BLaER1 treated with 17β-estradiol and CSF1 and Interleukin-3, amounts not matched to agents 10 nM and 100 nM (cell line): Measurements from ENCODE around the gene SLC45A3.

ENCODE experiments used
- H3K27ac ChIP-seq, 11 experiments: shearing (Covaris generic); formaldehyde crosslinking; 2 replicates each; pipeline ENCODE4 v1.8.1; 2022
- H3K27me3 ChIP-seq, 11 experiments: shearing (Covaris generic); formaldehyde crosslinking; 2 replicates each; pipeline ENCODE4 v1.8.1; 2022
- H3K36me3 ChIP-seq, 11 experiments: shearing (Covaris generic); formaldehyde crosslinking; 2 replicates each; pipeline ENCODE4 v1.8.1; 2022
- H3K4me1 ChIP-seq, 10 experiments: shearing (Covaris generic); formaldehyde crosslinking; 2 replicates each; pipeline ENCODE4 v1.8.1; 2022
- H3K4me2 ChIP-seq, 11 experiments: shearing (Covaris generic); formaldehyde crosslinking; 2 replicates each; pipeline ENCODE4 v1.8.1; 2022
- H3K4me3 ChIP-seq, 10 experiments: shearing (Covaris generic); formaldehyde crosslinking; 2 replicates each; pipeline ENCODE4 v1.8.1; 2022
- H3K9ac ChIP-seq, 11 experiments: shearing (Covaris generic); formaldehyde crosslinking; 2 replicates each; pipeline ENCODE4 v1.8.1; 2022
- H3K9me3 ChIP-seq, 11 experiments: shearing (Covaris generic); formaldehyde crosslinking; replicated peaks in 1 of 11; 2 replicates each; pipeline ENCODE4 v1.8.1; 2022
- H4K20me1 ChIP-seq, 11 experiments: shearing (Covaris generic); formaldehyde crosslinking; 2 replicates each; pipeline ENCODE4 v1.8.1; 2022
- Cebpa-rat ChIP-seq, 11 experiments: shearing (Covaris generic); IDR thresholded peaks; 2 replicates each; pipeline ENCODE4 v1.8.1; 2022

Gene SLC45A3

GRCh38 chr1:205668951-205669340 lies 11.4 kb downstream of the SLC45A3 start:
- Histone ChIP-seq H3K4me2 (peak overlapping the region; percentile 57 to 92 (median 75)), H3K27ac (peak overlapping the region in 5 of 11 experiments; percentile 29 to 58 (median 39); a peak in 5 of 22 replicates), H3K27me3 (no peaks in the 10 kb centered on the region), H3K4me1 (peaks cover 69 to 82% (median 76%) of the 10 kb centered on the region in 10 experiments), H3K9ac (peak overlapping the region in 4 of 11 experiments; percentile 12 to 66 (median 45); a peak in 3 of 22 replicates), H3K9me3 (no peaks in the 10 kb centered on the region), H3K36me3 (no peaks in the 10 kb centered on the region), H4K20me1 (peaks cover 0 to 53% (median 0%) of the 10 kb centered on the region in 11 experiments; a peak in 8 of 22 replicates), H3K4me3 (no peak overlapping the region)
- no peak for TF ChIP-seq Cebpa-rat (IDR thresholded peaks at IDR 0.05)

GRCh38 chr1:205667909-205668643 lies 12.2 kb downstream of the SLC45A3 start:
- peaks cover 0 to 62% (median 2%) of the 10 kb centered on the region in 11 experiments; a peak in 9 of 22 replicates for H4K20me1 ChIP-seq
- H3K4me1 ChIP-seq: peaks cover 77 to 91% (median 85%) of the 10 kb centered on the region in 10 experiments
- peaks cover 0 to 4% (median 0%) of the 10 kb centered on the region in 11 experiments; a peak in 2 of 22 replicates for H3K36me3 ChIP-seq
- H3K4me2 ChIP-seq: peak overlapping the region; percentile 57 to 92 (median 75)
- H3K9me3 ChIP-seq: no peaks in the 10 kb centered on the region
- no peak overlapping the region for H3K9ac ChIP-seq
- no peaks in the 10 kb centered on the region for H3K27me3 ChIP-seq
- no peak overlapping the region for H3K27ac ChIP-seq
- no peak overlapping the region for H3K4me3 ChIP-seq
- TF ChIP-seq Cebpa-rat (IDR thresholded peaks at IDR 0.05): no peak

- Histone ChIP-seq H3K4me3 (no peak overlapping the region), H3K27ac (no peak overlapping the region), H3K27me3 (no peaks in the 10 kb centered on the region), H4K20me1 (peaks cover 0 to 69% (median 5%) of the 10 kb centered on the region in 11 experiments; a peak in 7 of 22 replicates), H3K4me1 (peaks cover 72 to 97% (median 91%) of the 10 kb centered on the region in 10 experiments), H3K36me3 (peaks cover 0 to 12% (median 0%) of the 10 kb centered on the region in 11 experiments; a peak in 3 of 22 replicates), H3K4me2 (peak overlapping the region; percentile 69 to 89 (median 76)), H3K9me3 (no peaks in the 10 kb centered on the region), H3K9ac (peak overlapping the region in 2 of 11 experiments; percentile 4 to 27; a peak in 1 of 22 replicates)
- TF ChIP-seq Cebpa-rat (IDR thresholded peaks at IDR 0.05): no peak
Observed at GRCh38 chr1:205666372-205667166, 13.7 kb downstream of the SLC45A3 start.

- Histone ChIP-seq H3K4me1 (peaks cover 60 to 97% (median 89%) of the 10 kb centered on the region in 10 experiments), H3K27me3 (no peaks in the 10 kb centered on the region), H3K4me2 (peak overlapping the region; percentile 69 to 89 (median 76)), H3K9me3 (no peaks in the 10 kb centered on the region), H3K27ac (peak overlapping the region in 7 of 11 experiments; percentile 20 to 48 (median 39); a peak in 12 of 22 replicates), H3K4me3 (no peak overlapping the region), H4K20me1 (peaks cover 0 to 71% (median 0%) of the 10 kb centered on the region in 11 experiments; a peak in 6 of 22 replicates), H3K36me3 (peaks cover 0 to 12% (median 0%) of the 10 kb centered on the region in 11 experiments; a peak in 3 of 22 replicates), H3K9ac (peak overlapping the region in 6 of 11 experiments; percentile 0 to 35 (median 28); a peak in 8 of 22 replicates)
- TF ChIP-seq Cebpa-rat (IDR thresholded peaks at IDR 0.05): no peak
Observed at GRCh38 chr1:205665201-205666045, 14.9 kb downstream of the SLC45A3 start.

GRCh38 chr1:205664399-205665017 lies 15.8 kb downstream of the SLC45A3 start:
- no peak overlapping the region for H3K4me3 ChIP-seq
- peak overlapping the region in 6 of 11 experiments; percentile 24 to 48 (median 41); a peak in 10 of 22 replicates for H3K27ac ChIP-seq
- H4K20me1 ChIP-seq: peaks cover 0 to 76% (median 0%) of the 10 kb centered on the region in 11 experiments; a peak in 7 of 22 replicates
- no peak for TF ChIP-seq Cebpa-rat (IDR thresholded peaks at IDR 0.05)
- no peaks in the 10 kb centered on the region for H3K27me3 ChIP-seq
- H3K4me2 ChIP-seq: peak overlapping the region; percentile 69 to 89 (median 76)
- H3K9ac ChIP-seq: peak overlapping the region in 6 of 11 experiments; percentile 0 to 35 (median 28); a peak in 8 of 22 replicates
- peaks cover 0 to 12% (median 0%) of the 10 kb centered on the region in 11 experiments; a peak in 3 of 22 replicates for H3K36me3 ChIP-seq
- H3K9me3 ChIP-seq: no peaks in the 10 kb centered on the region
- H3K4me1 ChIP-seq: peaks cover 52 to 97% (median 89%) of the 10 kb centered on the region in 10 experiments

GRCh38 chr1:205663286-205663936 lies 16.9 kb downstream of the SLC45A3 start:
- H3K4me1 ChIP-seq: peaks cover 47 to 95% (median 86%) of the 10 kb centered on the region in 10 experiments
- H3K36me3 ChIP-seq: peaks cover 0 to 12% (median 0%) of the 10 kb centered on the region in 11 experiments; a peak in 3 of 22 replicates
- TF ChIP-seq Cebpa-rat (IDR thresholded peaks at IDR 0.05): no peak
- H3K9ac ChIP-seq: peak overlapping the region in 2 of 11 experiments; percentile 1 to 3; a peak in 3 of 22 replicates
- H3K4me2 ChIP-seq: peak overlapping the region; percentile 32 to 89 (median 76); a peak in 17 of 22 replicates
- peaks cover 0 to 81% (median 0%) of the 10 kb centered on the region in 11 experiments; a peak in 7 of 22 replicates for H4K20me1 ChIP-seq
- H3K4me3 ChIP-seq: no peak overlapping the region
- H3K27ac ChIP-seq: peak overlapping the region in 1 of 11 experiments; percentile 9; a peak in 1 of 22 replicates
- no peaks in the 10 kb centered on the region for H3K27me3 ChIP-seq
- no peaks in the 10 kb centered on the region for H3K9me3 ChIP-seq

- Histone ChIP-seq H3K9me3 (no peaks in the 10 kb centered on the region), H3K27me3 (no peaks in the 10 kb centered on the region), H3K27ac (0 out of 22 replicates have a peak overlapping the region, but pooled peaks of 1 of the 11 experiments have one; percentile 9), H3K4me3 (no peak overlapping the region), H4K20me1 (peaks cover 0 to 76% (median 0%) of the 10 kb centered on the region in 11 experiments; a peak in 6 of 22 replicates), H3K4me2 (peak overlapping the region in 10 of 11 experiments; percentile 5 to 89 (median 27); a peak in 12 of 22 replicates), H3K9ac (peak overlapping the region in 2 of 11 experiments; percentile 1 to 20; a peak in 2 of 22 replicates), H3K4me1 (peaks cover 45 to 88% (median 80%) of the 10 kb centered on the region in 10 experiments), H3K36me3 (peaks cover 0 to 12% (median 0%) of the 10 kb centered on the region in 11 experiments; a peak in 3 of 22 replicates)
- no peak for TF ChIP-seq Cebpa-rat (IDR thresholded peaks at IDR 0.05)
Observed at GRCh38 chr1:205662791-205663190, 17.5 kb downstream of the SLC45A3 start.
